Activated naive CD8-positive, alpha-beta T cell treated with anti-CD3 and anti-CD28 coated beads, Interleukin-2, amount 50 U/mL, for 24 hours (primary cell): ENCODE results near the gene TCF7L2.

Experiments
- ATAC-seq: fragments of 150-1000 bp; cut with Tn5 transposase; one replicate; pipeline ENCODE4 v1.10.0; 2021
- DNase-seq: peaks from one replicate; pipeline ENCODE4 v3.0.0; 2021
- H3K27ac Mint-ChIP-seq: one replicate; pipeline ENCODE4 v1.8.0; 2021; ENCODE audit warnings: mild to moderate bottlenecking, mixed read lengths
- H3K27me3 Mint-ChIP-seq: one replicate; pipeline ENCODE4 v1.8.0; 2021; ENCODE audit warnings: mixed read lengths
- H3K36me3 Mint-ChIP-seq: one replicate; pipeline ENCODE4 v1.8.0; 2021; ENCODE audit warnings: low read depth, mixed read lengths
- H3K4me1 Mint-ChIP-seq: one replicate; pipeline ENCODE4 v1.8.0; 2021; ENCODE audit warnings: mixed read lengths
- H3K4me3 Mint-ChIP-seq: one replicate; pipeline ENCODE4 v1.8.0; 2021; ENCODE audit warnings: mild to moderate bottlenecking, moderate library complexity, mixed read lengths
- H3K9me3 Mint-ChIP-seq: one replicate; pipeline ENCODE4 v1.8.0; 2021; ENCODE audit warnings: mixed read lengths

Gene TCF7L2

DNA sequence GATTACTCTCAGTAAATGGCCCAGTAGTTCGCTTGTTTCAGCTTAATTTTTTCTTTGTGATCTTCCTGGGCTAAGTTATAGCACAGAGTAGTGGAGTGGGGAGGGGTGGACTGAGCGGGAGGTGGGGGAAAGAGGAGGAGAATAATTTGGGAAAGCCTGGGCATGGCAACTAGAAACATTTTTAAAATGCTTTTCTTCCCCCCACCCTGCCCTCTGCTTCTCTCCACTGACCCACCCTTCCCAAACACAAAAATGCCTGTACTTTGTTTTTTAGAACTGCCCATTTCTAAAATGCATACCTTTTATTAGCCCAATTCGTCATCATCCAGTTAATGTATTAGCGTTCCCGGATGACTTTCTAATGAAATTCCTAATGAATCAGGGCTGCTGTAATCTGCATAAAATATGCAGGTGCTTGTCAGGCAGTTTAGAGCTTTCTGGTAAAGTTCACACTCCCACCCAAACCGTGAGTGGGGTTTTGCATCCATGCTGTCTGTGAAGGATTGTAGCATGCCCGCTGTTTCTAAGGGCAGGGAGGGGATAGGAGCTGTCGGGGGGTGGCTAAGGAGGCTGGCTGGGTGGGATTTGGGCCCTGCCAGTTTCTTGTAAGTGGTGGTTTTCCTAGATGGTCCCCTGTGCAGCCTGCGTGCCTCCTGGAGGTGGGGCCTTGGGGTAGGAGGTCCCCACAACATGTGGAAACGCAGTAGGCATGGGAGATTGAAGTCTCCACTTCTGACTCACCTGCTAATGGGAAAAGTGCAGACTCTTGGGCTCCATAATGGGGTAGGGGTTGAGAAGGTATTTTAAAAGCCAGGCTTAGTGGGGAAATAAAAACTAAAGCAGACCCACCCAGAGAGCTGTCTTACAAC lies 190.3 kb downstream of the TCF7L2 start:
- Mint-ChIP-seq H3K4me3 (no peak overlapping the region), H3K27ac (no peak overlapping the region), H3K27me3 (no peaks in the 10 kb centered on the region), H3K9me3 (no peaks in the 10 kb centered on the region), H3K36me3 (no peaks in the 10 kb centered on the region), H3K4me1 (no peaks in the 10 kb centered on the region)
- ATAC-seq (no peak), DNase-seq (no peak)

DNA sequence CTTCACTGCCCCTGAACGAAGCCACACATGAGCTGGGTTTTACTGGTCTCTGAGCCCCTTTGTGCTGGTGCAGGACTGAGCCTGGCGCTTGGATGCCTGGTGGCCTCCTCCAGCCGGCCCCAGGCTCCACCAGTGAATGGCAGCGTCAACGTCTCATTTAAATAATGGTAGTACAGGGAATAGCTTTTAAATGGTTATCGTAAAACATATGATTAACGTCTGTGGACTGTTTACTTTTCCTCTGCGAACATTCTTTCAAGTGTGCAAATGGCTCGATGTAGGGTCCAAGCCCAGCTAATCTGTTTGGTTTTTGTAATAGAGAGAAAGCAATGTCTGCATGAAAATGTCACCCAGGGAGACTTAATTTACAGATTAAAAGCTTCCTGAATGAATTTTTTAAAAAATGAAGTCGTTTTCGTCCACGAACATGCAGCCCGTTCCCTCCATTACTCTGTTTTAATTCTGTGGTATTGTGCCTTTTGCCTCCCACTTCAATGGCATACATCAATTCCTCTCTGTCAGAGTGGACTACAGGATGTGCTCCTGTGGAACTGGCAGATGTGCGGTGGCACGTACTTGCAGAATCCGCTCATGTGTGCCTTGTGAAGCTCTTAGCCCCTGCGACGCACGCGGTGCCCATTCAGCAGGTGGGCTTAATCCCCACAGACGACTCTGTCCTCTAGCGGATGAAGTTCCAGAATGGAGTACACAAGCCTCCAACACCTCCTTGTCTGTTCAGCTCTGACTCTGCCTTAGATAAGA lies 192.7 kb downstream of the TCF7L2 start:
- H3K9me3 Mint-ChIP-seq, result no peaks in the 10 kb centered on the region
- H3K4me3 Mint-ChIP-seq, result no peak overlapping the region
- ATAC-seq (no peak), DNase-seq (no peak)
- no peak overlapping the region for H3K27ac Mint-ChIP-seq
- H3K36me3 Mint-ChIP-seq, result peaks cover 1% of the 10 kb centered on the region
- no peaks in the 10 kb centered on the region for H3K4me1 Mint-ChIP-seq
- H3K27me3 Mint-ChIP-seq, result no peaks in the 10 kb centered on the region

DNA sequence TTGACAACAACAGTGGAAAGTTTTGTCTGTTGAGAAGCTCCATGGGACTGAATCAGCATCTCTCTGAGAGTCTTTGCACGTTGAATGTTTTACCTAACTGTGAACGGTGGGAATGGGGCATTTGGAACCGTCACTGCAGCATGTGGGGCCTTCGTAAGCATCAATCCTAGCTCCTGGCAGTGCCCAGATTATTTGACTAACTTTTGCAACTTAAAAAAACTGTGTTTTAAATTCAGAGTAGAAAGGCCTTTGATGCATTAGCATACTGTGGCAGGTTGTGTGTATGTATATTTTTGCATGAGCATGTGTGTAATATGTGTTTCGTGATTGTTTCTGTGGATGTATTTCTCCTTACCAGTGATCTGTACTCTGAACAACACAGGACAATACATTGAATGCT lies 194.5 kb downstream of the TCF7L2 start:
- Mint-ChIP-seq H3K27me3 (no peaks in the 10 kb centered on the region), H3K27ac (no peak overlapping the region), H3K4me1 (no peaks in the 10 kb centered on the region), H3K36me3 (peaks cover 1% of the 10 kb centered on the region), H3K9me3 (no peaks in the 10 kb centered on the region), H3K4me3 (no peak overlapping the region)
- DNase-seq (no peak), ATAC-seq (no peak)

DNA sequence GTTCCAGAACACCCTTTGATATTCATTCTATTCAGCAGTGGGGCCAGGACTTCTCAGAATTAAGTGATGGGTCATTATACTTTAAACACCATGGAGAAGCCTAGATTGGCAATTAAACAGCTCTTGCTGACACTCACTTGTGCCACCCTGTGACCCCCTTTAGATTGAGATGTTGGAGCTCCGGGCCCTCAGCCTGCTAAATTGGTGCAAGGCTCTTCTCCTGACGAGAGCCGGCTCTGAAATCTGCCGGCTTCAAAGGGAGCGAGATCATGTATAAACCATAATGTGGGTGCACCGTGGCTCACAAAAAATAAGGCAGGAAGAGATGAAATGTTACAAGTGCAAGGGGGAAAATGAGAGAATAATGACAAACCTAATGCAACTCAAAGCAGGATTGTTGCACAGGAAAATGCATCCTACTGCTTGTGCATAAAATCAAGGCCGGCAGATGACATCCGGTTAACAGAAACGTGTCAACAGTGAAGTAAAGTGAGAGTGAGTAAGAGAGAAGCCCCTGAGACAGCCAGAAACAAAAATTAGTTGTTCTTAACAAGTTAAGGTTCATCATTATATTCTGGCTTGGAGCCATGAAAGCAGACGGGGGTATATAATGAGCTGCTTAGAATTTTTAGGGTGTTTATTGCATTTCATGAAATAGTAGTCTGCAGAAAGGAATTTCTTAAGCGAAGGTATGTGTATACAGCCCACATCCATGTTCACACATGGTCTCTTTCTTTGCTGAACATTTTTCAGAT lies 198.2 kb downstream of the TCF7L2 start:
- no peak for DNase-seq
- H3K27me3 Mint-ChIP-seq, result no peaks in the 10 kb centered on the region
- H3K9me3 Mint-ChIP-seq, result no peaks in the 10 kb centered on the region
- no peak overlapping the region for H3K4me3 Mint-ChIP-seq
- no peak for ATAC-seq
- no peaks in the 10 kb centered on the region for H3K4me1 Mint-ChIP-seq
- H3K36me3 Mint-ChIP-seq, result peaks cover 7% of the 10 kb centered on the region
- H3K27ac Mint-ChIP-seq, result no peak overlapping the region

DNA sequence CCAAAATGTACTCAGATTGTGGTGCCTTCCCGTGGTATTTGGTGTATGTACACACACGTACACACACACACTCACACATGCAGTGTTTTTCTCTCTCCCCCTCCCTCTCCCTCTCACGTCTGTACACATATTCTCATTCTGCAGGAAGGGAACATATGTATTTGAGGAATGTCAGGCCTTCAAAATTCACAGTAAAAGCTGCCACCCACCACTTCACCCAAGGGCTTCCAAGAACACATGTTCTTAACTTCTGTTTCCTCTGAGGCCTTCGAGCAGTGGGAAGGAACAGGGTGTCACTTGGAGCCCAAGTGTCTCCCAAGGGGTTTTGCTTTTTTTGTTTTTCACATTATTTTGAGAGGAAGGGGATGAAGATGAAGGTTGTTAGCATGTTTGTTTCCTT lies 198.9 kb downstream of the TCF7L2 start:
- peaks cover 10% of the 10 kb centered on the region for H3K36me3 Mint-ChIP-seq
- H3K4me3 Mint-ChIP-seq, result no peak overlapping the region
- ATAC-seq (no peak), DNase-seq (no peak)
- H3K27ac Mint-ChIP-seq, result no peak overlapping the region
- no peaks in the 10 kb centered on the region for H3K4me1 Mint-ChIP-seq
- no peaks in the 10 kb centered on the region for H3K27me3 Mint-ChIP-seq
- H3K9me3 Mint-ChIP-seq, result no peaks in the 10 kb centered on the region

GRCh38 chr10:113149626-113150025 lies 199.6 kb downstream of the TCF7L2 start:
- no peak for DNase-seq
- Mint-ChIP-seq H3K4me3 (no peak overlapping the region), H3K4me1 (no peaks in the 10 kb centered on the region), H3K36me3 (peaks cover 10% of the 10 kb centered on the region), H3K9me3 (no peaks in the 10 kb centered on the region), H3K27ac (no peak overlapping the region), H3K27me3 (no peaks in the 10 kb centered on the region)
- ATAC-seq, result no peak

DNA sequence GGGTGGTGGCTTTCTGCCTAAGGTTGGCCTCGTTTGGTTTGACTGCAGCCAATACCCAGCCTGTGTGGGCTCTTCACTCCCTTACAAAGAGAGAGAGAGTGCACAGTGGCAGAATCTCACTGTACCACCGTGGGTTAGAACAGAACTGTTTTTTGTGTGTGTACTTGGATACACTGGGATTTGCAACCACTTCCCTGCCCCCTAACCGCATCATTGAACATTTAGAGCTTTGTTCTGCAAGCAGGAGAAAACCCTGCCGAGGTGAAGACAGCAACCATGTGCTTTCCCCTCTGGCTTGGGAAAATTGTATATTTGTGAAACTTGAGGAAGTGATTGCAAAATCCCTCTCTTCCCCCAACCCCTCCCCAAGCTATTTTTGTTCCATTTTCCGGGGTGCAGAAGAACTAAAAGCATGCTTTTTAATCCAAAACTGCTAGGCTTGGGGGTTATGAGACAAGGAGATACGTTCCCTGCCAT lies 201.2 kb downstream of the TCF7L2 start:
- no peak for DNase-seq
- no peaks in the 10 kb centered on the region for H3K9me3 Mint-ChIP-seq
- no peaks in the 10 kb centered on the region for H3K27me3 Mint-ChIP-seq
- no peak overlapping the region for H3K27ac Mint-ChIP-seq
- peaks cover 10% of the 10 kb centered on the region for H3K36me3 Mint-ChIP-seq
- no peak overlapping the region for H3K4me3 Mint-ChIP-seq
- H3K4me1 Mint-ChIP-seq, result no peaks in the 10 kb centered on the region
- no peak for ATAC-seq

DNA sequence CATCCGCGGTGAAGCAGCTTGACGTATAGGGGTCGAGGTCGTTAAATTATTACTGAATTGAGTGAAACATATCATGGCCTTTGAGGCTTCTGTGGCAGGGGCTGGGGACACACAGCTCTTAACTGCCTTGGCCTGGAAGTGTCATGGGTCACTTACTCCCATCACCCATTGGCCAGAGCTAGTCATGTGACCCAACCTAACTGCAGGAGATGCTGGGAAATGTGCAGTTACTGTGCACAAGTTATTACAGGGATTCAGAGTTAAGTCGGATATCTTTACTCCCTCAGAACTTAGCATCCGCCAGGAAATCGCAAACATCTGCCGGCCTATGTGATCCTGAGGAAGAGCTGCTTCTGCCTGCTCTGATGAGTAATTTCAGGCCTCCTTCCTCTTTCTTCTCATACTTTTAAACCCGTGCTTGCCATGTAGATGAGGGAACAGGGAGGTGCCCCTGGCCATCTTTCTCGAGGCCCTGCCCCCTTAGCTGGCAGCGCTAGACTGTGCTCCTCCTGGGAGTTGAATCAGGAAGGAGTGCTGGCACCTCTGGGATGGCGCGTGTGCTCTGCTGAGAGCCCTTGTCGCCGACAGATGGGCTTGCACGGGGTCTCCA lies 203.6 kb downstream of the TCF7L2 start:
- Mint-ChIP-seq H3K4me3 (no peak overlapping the region), H3K27ac (no peak overlapping the region), H3K36me3 (peaks cover 9% of the 10 kb centered on the region), H3K9me3 (no peaks in the 10 kb centered on the region), H3K4me1 (no peaks in the 10 kb centered on the region), H3K27me3 (no peaks in the 10 kb centered on the region)
- DNase-seq (no peak), ATAC-seq (no peak)

GRCh38 chr10:113157441-113157840 lies 207.4 kb downstream of the TCF7L2 start:
- no peak for ATAC-seq
- Mint-ChIP-seq H3K4me1 (no peaks in the 10 kb centered on the region), H3K36me3 (peaks cover 5% of the 10 kb centered on the region), H3K4me3 (no peak overlapping the region), H3K27ac (no peak overlapping the region), H3K27me3 (no peaks in the 10 kb centered on the region), H3K9me3 (no peaks in the 10 kb centered on the region)
- no peak for DNase-seq

DNA sequence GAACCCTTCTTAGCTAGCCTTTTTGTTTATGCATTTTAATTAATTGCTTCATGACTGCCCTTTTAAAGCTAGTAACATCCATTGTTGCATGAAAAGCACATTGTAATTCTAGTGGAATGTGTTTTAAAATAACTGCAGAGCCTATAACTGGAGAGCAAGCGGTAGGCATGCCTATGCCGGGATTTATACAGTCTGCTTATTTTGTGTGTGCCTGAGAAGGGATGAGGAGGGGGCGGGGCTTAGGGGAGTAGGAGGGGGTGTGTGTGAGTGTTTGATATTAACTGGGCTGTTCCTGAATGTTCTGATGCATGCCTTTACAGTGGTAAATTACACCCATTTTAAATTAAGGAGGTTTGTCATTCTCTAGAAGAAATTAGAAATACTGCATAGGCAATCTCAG lies 208.1 kb downstream of the TCF7L2 start:
- Mint-ChIP-seq H3K27me3 (no peaks in the 10 kb centered on the region), H3K9me3 (no peaks in the 10 kb centered on the region), H3K4me3 (no peak overlapping the region), H3K4me1 (no peaks in the 10 kb centered on the region), H3K36me3 (peaks cover 3% of the 10 kb centered on the region), H3K27ac (no peak overlapping the region)
- DNase-seq, result no peak
- ATAC-seq, result no peak

DNA sequence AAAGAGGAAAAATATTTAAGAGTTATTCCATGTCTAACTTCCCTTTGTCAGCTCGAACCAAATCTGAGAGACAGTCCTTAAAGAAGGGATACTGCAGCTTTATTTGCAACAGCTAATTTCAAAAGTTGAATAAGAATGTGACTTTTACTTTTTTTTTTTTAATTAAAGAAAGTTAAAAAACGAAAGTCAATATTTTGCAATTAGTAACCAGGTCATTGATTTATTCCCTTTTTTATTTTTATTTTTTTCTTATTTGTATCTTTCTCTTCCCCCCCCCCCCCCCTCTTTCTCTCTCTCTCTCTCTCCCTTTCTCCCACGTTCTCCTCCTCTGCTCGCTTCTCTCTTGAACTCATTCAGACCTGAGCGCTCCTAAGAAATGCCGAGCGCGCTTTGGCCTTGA lies 209.5 kb downstream of the TCF7L2 start:
- H3K27me3 Mint-ChIP-seq, result no peaks in the 10 kb centered on the region
- DNase-seq (no peak), ATAC-seq (no peak)
- no peak overlapping the region for H3K27ac Mint-ChIP-seq
- no peak overlapping the region for H3K4me3 Mint-ChIP-seq
- no peaks in the 10 kb centered on the region for H3K36me3 Mint-ChIP-seq
- H3K9me3 Mint-ChIP-seq, result no peaks in the 10 kb centered on the region
- no peaks in the 10 kb centered on the region for H3K4me1 Mint-ChIP-seq

DNA sequence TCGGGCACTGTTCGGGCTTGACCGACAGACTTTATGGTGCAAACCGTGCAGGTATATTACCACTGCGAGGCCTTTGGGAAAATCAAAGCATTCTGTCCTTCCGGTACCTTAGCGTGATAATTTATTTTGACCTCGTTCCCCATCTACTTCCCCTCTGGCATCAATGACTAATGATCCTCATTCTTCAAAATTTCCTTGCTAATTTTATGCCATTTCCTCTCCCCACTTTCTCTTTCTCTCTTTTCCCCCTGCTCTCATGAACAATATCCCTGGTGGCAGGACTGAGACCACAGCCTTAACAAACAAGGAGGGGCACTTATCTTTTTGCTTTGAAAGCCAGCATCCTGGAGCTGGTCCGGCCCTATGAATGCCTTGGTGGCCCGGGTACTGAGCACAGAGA lies 210.6 kb downstream of the TCF7L2 start:
- Mint-ChIP-seq H3K27ac (no peak overlapping the region), H3K27me3 (no peaks in the 10 kb centered on the region), H3K4me1 (no peaks in the 10 kb centered on the region), H3K36me3 (no peaks in the 10 kb centered on the region), H3K9me3 (no peaks in the 10 kb centered on the region), H3K4me3 (no peak overlapping the region)
- DNase-seq (no peak), ATAC-seq (no peak)

DNA sequence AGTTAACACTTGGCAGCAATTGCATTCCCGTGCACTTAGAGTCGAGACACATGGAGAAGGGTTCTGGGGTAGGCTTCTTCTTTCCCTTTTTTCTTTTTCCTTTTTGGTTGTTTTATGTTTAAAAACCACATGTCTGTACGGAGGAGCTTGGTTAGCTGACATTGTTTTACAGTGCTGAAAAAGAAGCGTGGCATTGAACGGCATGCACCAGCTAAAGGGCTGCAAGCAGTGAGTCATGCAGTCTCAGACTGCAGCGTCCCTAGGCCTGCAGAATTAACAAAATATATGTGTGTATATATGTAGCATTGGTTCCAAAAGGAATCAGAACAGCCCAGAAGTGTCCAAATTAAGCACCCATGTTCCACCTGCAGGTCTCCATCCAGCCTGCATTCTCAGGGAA lies 211.0 kb downstream of the TCF7L2 start:
- DNase-seq, result no peak
- Mint-ChIP-seq H3K9me3 (no peaks in the 10 kb centered on the region), H3K4me1 (no peaks in the 10 kb centered on the region), H3K4me3 (no peak overlapping the region), H3K27ac (no peak overlapping the region), H3K27me3 (no peaks in the 10 kb centered on the region), H3K36me3 (no peaks in the 10 kb centered on the region)
- no peak for ATAC-seq

- ATAC-seq, result no peak
- Mint-ChIP-seq H3K27me3 (no peaks in the 10 kb centered on the region), H3K9me3 (no peaks in the 10 kb centered on the region), H3K27ac (no peak overlapping the region), H3K4me1 (no peaks in the 10 kb centered on the region), H3K36me3 (no peaks in the 10 kb centered on the region), H3K4me3 (no peak overlapping the region)
- no peak for DNase-seq
Measured at GRCh38 chr10:113162960-113163359, 212.9 kb downstream of the TCF7L2 start.
